ENCODE measurements around the gene PSPC1. TPM values are rescaled to one million over a fixed set of nuclear protein-coding genes. Genes with fewer than 3 reads are reported as not detected.
"Not testable (repeated sequence)": the region's sequence is repeated elsewhere in the genome, so short reads cannot be mapped to it uniquely, and the experiment has no call there.

PSPC1 gene
- polyA plus RNA-seq, 1 donor from 2014 or later, result 166 TPM

DNA sequence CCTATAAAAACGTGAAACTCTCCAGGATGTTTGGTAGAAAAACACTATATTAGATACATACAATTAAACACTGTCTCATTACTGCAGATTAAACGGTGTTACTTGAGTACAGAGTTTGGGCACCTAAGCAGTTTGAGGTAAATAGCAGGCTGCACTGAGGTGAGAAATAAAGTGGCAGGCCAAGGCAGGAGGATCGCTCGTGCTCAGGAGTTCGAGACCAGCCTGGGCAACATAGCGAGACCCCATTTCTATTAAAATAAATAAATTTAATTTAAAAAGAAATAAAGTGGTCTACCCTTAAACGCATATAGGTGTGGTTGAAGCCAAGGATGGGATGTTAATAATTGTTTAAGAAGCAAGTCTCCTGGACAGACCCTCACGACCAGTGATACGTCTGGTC lies 1.2 kb downstream of the PSPC1 start:
- no peaks in the 10 kb centered on the region for H3K27me3 ChIP-seq (ENCODE audit: insufficient read depth, low read depth, low read length)
- H3K4me3 ChIP-seq (ENCODE audit: low read length), result peak overlapping the region; percentile 98
- TF ChIP-seq, protein P1, sequence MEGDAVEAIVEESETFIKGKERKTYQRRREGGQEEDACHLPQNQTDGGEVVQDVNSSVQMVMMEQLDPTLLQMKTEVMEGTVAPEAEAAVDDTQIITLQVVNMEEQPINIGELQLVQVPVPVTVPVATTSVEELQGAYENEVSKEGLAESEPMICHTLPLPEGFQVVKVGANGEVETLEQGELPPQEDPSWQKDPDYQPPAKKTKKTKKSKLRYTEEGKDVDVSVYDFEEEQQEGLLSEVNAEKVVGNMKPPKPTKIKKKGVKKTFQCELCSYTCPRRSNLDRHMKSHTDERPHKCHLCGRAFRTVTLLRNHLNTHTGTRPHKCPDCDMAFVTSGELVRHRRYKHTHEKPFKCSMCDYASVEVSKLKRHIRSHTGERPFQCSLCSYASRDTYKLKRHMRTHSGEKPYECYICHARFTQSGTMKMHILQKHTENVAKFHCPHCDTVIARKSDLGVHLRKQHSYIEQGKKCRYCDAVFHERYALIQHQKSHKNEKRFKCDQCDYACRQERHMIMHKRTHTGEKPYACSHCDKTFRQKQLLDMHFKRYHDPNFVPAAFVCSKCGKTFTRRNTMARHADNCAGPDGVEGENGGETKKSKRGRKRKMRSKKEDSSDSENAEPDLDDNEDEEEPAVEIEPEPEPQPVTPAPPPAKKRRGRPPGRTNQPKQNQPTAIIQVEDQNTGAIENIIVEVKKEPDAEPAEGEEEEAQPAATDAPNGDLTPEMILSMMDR (IDR thresholded peaks at IDR 0.05; ENCODE audit: poor library complexity, severe bottlenecking), result no peak
- TF ChIP-seq POLR2AphosphoS5 (IDR thresholded peaks at IDR 0.05), result no peak
- TF ChIP-seq RAD21 (conservative IDR thresholded peaks at IDR 0.05), result no peak
- no peak for TF ChIP-seq EP300 (conservative IDR thresholded peaks at IDR 0.05; ENCODE audit: poor library complexity, severe bottlenecking)
- TF ChIP-seq EZH2 (IDR thresholded peaks at IDR 0.05; ENCODE audit: borderline replicate concordance, insufficient read depth, low read length, poor library complexity, severe bottlenecking), result no peak
- TF ChIP-seq, protein P2, sequence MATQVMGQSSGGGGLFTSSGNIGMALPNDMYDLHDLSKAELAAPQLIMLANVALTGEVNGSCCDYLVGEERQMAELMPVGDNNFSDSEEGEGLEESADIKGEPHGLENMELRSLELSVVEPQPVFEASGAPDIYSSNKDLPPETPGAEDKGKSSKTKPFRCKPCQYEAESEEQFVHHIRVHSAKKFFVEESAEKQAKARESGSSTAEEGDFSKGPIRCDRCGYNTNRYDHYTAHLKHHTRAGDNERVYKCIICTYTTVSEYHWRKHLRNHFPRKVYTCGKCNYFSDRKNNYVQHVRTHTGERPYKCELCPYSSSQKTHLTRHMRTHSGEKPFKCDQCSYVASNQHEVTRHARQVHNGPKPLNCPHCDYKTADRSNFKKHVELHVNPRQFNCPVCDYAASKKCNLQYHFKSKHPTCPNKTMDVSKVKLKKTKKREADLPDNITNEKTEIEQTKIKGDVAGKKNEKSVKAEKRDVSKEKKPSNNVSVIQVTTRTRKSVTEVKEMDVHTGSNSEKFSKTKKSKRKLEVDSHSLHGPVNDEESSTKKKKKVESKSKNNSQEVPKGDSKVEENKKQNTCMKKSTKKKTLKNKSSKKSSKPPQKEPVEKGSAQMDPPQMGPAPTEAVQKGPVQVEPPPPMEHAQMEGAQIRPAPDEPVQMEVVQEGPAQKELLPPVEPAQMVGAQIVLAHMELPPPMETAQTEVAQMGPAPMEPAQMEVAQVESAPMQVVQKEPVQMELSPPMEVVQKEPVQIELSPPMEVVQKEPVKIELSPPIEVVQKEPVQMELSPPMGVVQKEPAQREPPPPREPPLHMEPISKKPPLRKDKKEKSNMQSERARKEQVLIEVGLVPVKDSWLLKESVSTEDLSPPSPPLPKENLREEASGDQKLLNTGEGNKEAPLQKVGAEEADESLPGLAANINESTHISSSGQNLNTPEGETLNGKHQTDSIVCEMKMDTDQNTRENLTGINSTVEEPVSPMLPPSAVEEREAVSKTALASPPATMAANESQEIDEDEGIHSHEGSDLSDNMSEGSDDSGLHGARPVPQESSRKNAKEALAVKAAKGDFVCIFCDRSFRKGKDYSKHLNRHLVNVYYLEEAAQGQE (IDR thresholded peaks at IDR 0.05; ENCODE audit: borderline replicate concordance), result no peak
- no peak for TF ChIP-seq SMC3 (conservative IDR thresholded peaks at IDR 0.05; ENCODE audit: poor library complexity)
- no peak for TF ChIP-seq MXI1 (conservative IDR thresholded peaks at IDR 0.05; ENCODE audit: poor library complexity, severe bottlenecking)
- TF ChIP-seq TAF1 (IDR thresholded peaks at IDR 0.05; ENCODE audit: low read depth), result no peak
- no peaks in the 10 kb centered on the region for H3K9me2 ChIP-seq (ENCODE audit: insufficient read depth, low read length)
- H3K9ac ChIP-seq (ENCODE audit: low read length), result peak overlapping the region; percentile 98
- no peak overlapping the region for H2AFZ ChIP-seq (ENCODE audit: low read depth, low read length)
- peaks cover 4% of the 10 kb centered on the region for H3F3A ChIP-seq (ENCODE audit: insufficient read depth, low read length, poor library complexity, severe bottlenecking)
- no peaks in the 10 kb centered on the region for H3K9me3 ChIP-seq (ENCODE audit: low read length)
- H3K36me3 ChIP-seq (ENCODE audit: insufficient read depth, low read length), result peaks cover 4% of the 10 kb centered on the region
- peak overlapping the region; percentile 56 for H3K4me2 ChIP-seq (ENCODE audit: low read length)
- H4K20me1 ChIP-seq (ENCODE audit: insufficient read depth), result no peaks in the 10 kb centered on the region
- peak overlapping the region; percentile 97 for H3K27ac ChIP-seq (ENCODE audit: low read length)
- H3K79me2 ChIP-seq (replicated peaks; ENCODE audit: insufficient read depth, low read length), result peaks cover 27% of the 10 kb centered on the region

DNA sequence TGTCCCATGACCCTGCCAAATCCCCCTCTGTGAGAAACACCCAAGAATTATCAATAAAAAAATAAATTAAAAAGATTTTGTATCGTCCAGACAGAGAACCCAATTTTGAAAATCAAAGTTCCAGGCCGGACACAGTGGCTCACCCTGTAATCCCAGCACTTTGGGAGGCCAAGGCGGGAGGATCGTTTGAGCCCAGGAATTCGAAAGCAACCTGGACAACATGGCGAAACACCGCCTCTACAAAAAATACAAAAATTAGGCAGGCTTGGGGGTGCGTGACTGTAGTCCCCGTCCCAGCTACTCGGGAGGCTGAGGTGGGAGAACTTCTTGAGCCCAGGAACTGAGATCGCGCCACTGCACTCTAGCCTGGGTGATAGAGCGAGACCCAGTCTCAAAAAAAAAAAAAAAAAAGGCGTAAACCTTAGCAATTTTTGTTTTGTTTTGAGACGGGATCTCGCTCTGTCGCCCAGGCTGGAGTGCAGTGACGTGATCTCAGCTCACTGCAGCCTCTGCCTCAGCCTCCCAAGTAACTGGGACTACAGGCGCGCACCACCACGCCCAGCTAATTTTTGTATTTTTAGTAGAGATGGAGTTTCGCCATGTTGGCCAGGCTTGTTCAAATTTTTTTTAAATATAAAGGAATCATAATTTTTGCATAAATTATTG lies 1.9 kb downstream of the PSPC1 start:
- H3K36me3 ChIP-seq (ENCODE audit: insufficient read depth, low read length); H3K27ac ChIP-seq (ENCODE audit: low read length); H3K9me3 ChIP-seq (ENCODE audit: low read length); H3K27me3 ChIP-seq (ENCODE audit: insufficient read depth, low read depth, low read length); H3K9ac ChIP-seq (ENCODE audit: low read length); H2AFZ ChIP-seq (ENCODE audit: low read depth, low read length); H3K9me2 ChIP-seq (ENCODE audit: insufficient read depth, low read length); H4K20me1 ChIP-seq (ENCODE audit: insufficient read depth); H3F3A ChIP-seq (ENCODE audit: insufficient read depth, low read length, poor library complexity, severe bottlenecking): not testable (repeated sequence)
- Histone ChIP-seq H3K4me3 (ENCODE audit: low read length) (peak overlapping the region; percentile 98), H3K79me2 (replicated peaks; ENCODE audit: insufficient read depth, low read length) (peaks cover 33% of the 10 kb centered on the region), H3K4me2 (ENCODE audit: low read length) (peak overlapping the region; percentile 56)
